IPS-18c (cell line): ENCODE results near the gene SEMA5A.

Experiments
- H3K4me3 ChIP-seq: 2 replicates; pipeline ENCODE4 v1.7.0; 2013; ENCODE audit warnings: low read depth, mild to moderate bottlenecking, low read length, moderate library complexity; ENCODE audit not compliant: insufficient read depth
- H3K9me3 ChIP-seq: one replicate; pipeline ENCODE4 v1.6.1; 2013; ENCODE audit warnings: mild to moderate bottlenecking, low read length, moderate library complexity; ENCODE audit not compliant: control insufficient read depth, insufficient read depth

The SEMA5A gene

GRCh38 chr5:9230355-9230754, 315.5 kb downstream of the SEMA5A start:
- no peaks in the 10 kb centered on the region for H3K9me3 ChIP-seq

DNA sequence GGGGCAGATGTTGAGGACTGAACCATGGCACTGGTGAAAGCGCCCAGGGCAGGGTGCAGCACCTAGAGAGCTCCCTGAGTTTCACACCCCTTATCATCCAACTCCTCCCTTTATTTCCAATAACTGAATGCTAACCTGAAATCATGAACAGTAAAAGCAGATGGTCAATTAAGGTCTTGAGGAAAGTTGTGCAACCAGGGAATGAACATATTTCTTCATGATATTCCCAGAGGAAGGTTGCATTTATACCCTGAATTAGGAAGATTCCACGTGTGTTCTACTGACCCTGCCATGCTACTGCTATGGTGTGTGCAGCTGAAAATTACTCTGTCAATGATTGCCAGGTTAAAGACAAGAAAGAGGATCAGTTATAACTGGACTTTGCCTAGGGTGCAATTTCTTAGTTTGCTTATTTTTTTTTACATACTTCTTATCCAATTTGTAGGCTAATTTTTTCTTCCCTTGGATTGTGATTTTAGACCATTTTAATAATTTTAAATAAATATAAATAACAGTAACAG, 319.8 kb downstream of the SEMA5A start:
- H3K9me3 ChIP-seq = no peaks in the 10 kb centered on the region

More at GRCh38 chr5:9230355-9230754, 315.5 kb downstream of the SEMA5A start:
- H3K4me3 ChIP-seq = no peak overlapping the region

GRCh38 chr5:9222054-9222976, 323.6 kb downstream of the SEMA5A start:
- Histone ChIP-seq H3K9me3 (no peaks in the 10 kb centered on the region), H3K4me3 (peak overlapping the region; percentile 10)

More for the DNA sequence above, 319.8 kb downstream of the SEMA5A start:
- no peak overlapping the region for H3K4me3 ChIP-seq

GRCh38 chr5:9218358-9218757, 327.5 kb downstream of the SEMA5A start:
- Histone ChIP-seq H3K9me3 (peaks cover 2% of the 10 kb centered on the region), H3K4me3 (no peak overlapping the region)

DNA sequence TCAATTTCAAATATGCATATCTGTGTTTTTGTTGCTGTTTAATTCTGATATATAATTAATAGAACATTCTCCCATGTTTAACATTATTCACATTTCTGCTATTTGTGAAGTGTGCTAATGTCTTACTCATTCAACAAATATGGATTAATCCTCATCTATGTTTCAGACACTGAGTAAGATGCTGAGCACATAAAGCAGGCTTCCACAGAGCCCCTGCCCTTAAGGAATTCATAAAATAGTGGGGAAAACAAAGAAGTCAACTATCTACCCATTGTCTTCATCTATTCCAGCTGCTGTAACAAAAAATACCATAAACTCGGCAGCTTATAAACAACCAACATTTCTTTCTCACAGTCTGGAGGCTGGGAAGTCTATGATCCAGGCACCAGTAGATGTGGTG, 333.3 kb downstream of the SEMA5A start:
- H3K9me3 ChIP-seq = peaks cover 2% of the 10 kb centered on the region
- H3K4me3 ChIP-seq = no peak overlapping the region

DNA sequence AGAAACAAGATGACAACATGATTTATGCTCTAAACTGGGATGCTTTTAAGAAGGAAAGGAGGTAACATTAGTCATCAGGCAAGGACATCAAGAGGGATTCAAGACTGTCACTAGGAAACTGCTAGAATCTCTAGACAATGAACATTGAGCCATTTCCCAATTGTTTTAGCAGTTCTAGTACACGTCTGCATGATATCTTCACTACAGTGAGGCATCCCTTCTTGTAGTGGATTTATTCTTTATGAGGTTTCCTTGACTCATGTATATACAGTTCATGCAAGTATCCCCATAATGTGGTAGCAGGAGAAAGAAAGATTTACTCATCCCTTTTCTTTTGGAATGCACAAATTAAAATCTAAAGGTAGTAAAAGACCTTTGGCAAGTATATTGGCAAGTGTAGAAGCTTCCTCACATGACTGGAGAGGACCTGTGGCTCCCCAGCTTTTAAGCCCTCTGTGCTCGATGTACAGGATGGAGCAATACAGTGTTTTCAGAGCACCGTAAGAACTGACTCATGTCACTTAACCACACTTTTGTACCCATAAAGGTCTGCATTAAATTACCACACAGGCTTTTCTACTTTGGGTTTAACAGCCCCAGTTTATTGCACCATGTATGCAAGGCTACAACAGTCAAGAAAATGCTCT, 335.9 kb downstream of the SEMA5A start:
- H3K9me3 ChIP-seq = no peaks in the 10 kb centered on the region
- H3K4me3 ChIP-seq = no peak overlapping the region

GRCh38 chr5:9207817-9208418, 338.0 kb downstream of the SEMA5A start:
- Histone ChIP-seq H3K9me3 (no peaks in the 10 kb centered on the region), H3K4me3 (no peak overlapping the region)

GRCh38 chr5:9202636-9203035, 343.2 kb downstream of the SEMA5A start:
- Histone ChIP-seq H3K4me3 (no peak overlapping the region), H3K9me3 (no peaks in the 10 kb centered on the region)

DNA sequence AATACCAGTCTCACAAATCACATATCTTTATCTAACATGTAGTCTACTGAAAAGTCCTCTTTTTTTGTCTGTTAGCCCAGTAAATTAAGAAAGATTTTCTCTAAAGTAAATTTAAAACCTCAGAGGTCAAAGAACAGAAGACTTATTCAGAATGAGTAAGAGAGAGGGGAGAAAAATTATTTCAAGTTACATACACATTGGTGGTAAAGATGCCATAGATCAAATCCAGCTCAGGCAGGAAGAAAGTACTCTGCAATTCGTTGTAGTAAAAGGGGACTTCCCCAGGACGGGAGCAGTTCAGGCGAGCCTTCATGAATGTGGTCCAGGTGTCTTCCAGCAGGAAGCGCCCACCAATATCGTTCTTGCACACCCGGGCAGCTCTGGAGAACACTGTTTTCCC, 344.1 kb downstream of the SEMA5A start:
- Histone ChIP-seq H3K4me3 (no peak overlapping the region), H3K9me3 (no peaks in the 10 kb centered on the region)

- H3K9me3 ChIP-seq = no peaks in the 10 kb centered on the region
- no peak overlapping the region for H3K4me3 ChIP-seq
These were observed 344.9 kb downstream of the SEMA5A start for GRCh38 chr5:9201011-9201410.

DNA sequence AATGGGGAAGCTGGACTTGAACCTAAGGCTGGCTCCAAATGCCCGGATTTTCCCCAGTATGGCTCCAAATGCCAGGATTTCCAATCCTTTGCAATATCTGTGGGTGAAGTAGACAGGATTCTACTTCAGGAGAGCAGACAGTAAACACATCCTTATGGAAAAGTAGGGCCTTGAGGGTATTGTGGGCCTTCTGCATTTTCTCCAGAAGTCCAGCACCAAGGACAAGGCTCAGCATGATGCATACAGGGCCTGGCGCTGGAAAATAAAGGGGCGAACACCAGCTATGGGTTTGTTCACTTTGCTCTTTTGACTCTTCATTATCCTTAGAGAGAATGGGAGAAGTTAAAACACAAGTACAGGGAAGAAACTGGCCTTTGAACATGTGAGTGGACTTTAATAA, 347.5 kb downstream of the SEMA5A start:
- Histone ChIP-seq H3K4me3 (no peak overlapping the region), H3K9me3 (no peaks in the 10 kb centered on the region)

DNA sequence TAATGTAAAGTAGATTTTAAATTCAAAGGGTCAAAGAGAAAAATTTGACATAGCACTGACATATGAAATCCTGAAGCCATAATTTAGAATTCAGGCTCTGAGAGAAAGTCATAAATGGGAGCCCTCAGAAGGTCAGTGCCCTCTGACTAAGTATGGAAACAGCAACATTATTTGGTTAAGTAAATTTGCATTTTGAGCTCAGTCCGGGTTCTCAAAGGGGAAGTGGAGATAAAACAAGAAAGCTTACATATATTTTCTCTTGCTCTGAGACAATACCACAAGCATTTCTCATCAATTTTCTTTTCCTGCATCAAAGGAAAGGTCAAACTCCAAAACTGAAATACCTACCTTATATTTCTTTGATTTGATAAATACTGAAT, 348.0 kb downstream of the SEMA5A start:
- Histone ChIP-seq H3K4me3 (no peak overlapping the region), H3K9me3 (no peaks in the 10 kb centered on the region)

DNA sequence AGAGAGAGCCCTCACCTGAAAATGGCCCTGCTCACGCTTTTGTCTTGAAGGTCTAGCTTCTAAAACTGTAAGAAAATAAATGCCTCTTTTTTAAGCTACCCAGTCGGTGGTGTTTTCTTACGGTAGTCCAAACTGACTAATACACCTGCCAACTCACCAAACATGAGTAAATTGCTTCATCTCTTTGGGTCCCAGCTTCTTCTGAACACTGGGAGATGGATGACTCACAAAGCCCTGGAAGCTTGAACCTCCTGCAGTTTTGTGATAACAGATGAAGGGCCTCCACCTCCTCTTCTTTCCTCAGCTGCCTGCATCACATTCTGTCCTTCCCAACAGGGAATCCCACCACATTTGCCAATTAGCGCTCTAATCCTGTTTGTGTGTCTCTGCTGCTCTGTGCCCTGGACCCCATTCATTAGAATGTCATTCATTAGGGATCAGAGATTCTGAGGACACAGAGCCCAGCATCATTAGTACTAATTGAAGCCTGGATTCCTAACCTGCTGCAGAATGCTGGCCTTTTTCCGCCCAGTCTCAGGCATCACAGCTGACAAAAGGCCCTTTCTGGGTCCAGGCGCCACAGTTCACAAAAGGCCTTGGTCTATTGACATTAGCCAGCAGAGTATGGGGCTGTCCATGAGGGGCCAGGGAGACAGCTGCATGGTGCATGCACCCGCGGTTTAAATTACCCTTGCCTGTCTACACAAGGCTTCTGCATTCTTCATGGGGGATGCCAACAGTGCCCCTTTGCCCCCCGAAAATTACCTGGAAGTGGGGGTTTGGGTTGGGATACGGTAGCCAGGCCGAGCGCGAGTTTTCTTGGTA, 349.3 kb downstream of the SEMA5A start:
- no peaks in the 10 kb centered on the region for H3K9me3 ChIP-seq

GRCh38 chr5:9194509-9194908, 351.4 kb downstream of the SEMA5A start:
- no peaks in the 10 kb centered on the region for H3K9me3 ChIP-seq
- no peak overlapping the region for H3K4me3 ChIP-seq

More for the DNA sequence above, 349.3 kb downstream of the SEMA5A start:
- no peak overlapping the region for H3K4me3 ChIP-seq

- Histone ChIP-seq H3K4me3 (no peak overlapping the region), H3K9me3 (peaks cover 2% of the 10 kb centered on the region)
These were observed 353.6 kb downstream of the SEMA5A start for GRCh38 chr5:9192266-9192665.

GRCh38 chr5:9189681-9190080, 356.2 kb downstream of the SEMA5A start:
- no peak overlapping the region for H3K4me3 ChIP-seq

GRCh38 chr5:9188956-9189355, 356.9 kb downstream of the SEMA5A start:
- Histone ChIP-seq H3K4me3 (no peak overlapping the region), H3K9me3 (peaks cover 2% of the 10 kb centered on the region)

More at GRCh38 chr5:9189681-9190080, 356.2 kb downstream of the SEMA5A start:
- peaks cover 2% of the 10 kb centered on the region for H3K9me3 ChIP-seq
